Measurements from ENCODE around the gene NGB. TPM values are rescaled to one million over a fixed set of nuclear protein-coding genes. Genes with fewer than 3 reads are reported as not detected.

Gene NGB
- total RNA-seq, 1 donor, result not detected

DNA sequence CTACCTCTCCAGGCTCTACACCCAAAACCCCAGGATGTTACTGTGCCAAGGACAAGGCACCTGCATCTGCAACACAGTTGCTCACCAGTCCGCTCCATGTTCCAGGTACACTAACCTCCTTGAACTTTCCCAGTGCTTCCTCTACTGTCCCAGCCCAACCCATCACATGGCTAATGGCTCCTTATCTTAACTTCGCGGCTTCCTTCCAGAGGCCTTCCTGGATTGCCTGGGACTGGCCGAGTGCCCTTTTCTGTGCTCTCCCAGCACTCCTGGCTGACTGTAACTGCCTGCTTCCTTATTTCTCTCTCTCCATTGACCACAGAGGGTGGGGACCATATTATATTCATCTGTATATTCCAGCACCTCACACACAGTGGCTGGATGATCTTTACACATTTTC lies 28.8 kb upstream of the NGB start:
- H3K4me3 ChIP-seq (ENCODE audit: low read depth, low read length), result no peak overlapping the region
- no peak for DNase-seq (ENCODE audit: low read depth)
- no peak for TF ChIP-seq CTCF (IDR thresholded peaks at IDR 0.05; ENCODE audit: insufficient read depth, low read length)

- DNase-seq (ENCODE audit: low read depth), result no peak
- no peak overlapping the region for H3K4me3 ChIP-seq (ENCODE audit: low read depth, low read length)
- TF ChIP-seq CTCF (IDR thresholded peaks at IDR 0.05; ENCODE audit: insufficient read depth, low read length), result no peak
Observed at GRCh38 chr14:77296906-77297305, 25.9 kb upstream of the NGB start.

DNA sequence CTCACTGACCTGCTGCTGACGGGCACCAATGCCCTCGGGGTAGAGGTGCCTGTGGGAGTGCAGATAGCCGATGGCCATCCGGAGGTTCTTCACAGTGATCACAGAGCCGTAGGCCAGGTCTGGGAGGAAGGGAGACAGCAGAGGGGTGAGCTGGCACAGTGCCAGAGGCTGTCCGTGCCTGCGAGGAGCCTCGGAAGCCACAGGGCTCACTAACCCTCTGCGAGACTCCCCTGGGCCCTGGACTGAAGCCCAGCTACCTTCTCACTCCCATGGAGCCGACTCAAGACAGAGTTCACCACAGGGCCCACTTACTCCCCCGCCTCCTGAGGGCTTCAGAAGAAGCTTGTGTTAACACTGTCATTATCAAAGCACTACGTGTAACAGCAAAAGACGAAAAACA lies 25.1 kb upstream of the NGB start:
- no peak overlapping the region for H3K4me3 ChIP-seq (ENCODE audit: low read depth, low read length)
- no peak for DNase-seq (ENCODE audit: low read depth)
- TF ChIP-seq CTCF (IDR thresholded peaks at IDR 0.05; ENCODE audit: insufficient read depth, low read length), result no peak

GRCh38 chr14:77290705-77291104 lies 19.7 kb upstream of the NGB start:
- peak; percentile 10 for TF ChIP-seq CTCF (IDR thresholded peaks at IDR 0.05; ENCODE audit: insufficient read depth, low read length)
- H3K4me3 ChIP-seq (ENCODE audit: low read depth, low read length), result no peak overlapping the region
- peak; percentile 14 for DNase-seq (ENCODE audit: low read depth)

DNA sequence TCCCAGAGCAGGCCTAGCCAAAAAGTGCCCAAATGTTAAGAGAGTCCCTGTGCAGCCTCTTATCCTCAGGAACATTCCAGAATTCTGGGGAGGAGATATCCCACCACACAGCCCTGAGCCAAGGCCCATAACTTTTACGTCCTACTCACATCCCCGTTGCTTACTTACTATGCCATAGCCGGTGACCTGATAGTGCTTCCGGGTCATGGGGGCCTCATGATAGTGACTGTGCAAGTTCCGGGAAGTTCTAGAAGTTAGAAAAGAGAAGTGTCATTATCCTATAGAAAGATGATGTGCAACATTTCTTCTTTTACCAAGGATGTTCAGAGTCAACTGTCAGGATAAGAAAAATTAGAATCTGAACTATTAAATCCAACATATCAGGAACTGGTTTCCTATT lies 15.6 kb upstream of the NGB start:
- H3K4me3 ChIP-seq (ENCODE audit: low read depth, low read length), result no peak overlapping the region
- TF ChIP-seq CTCF (IDR thresholded peaks at IDR 0.05; ENCODE audit: insufficient read depth, low read length), result no peak
- DNase-seq (ENCODE audit: low read depth), result no peak

- no peak for TF ChIP-seq CTCF (IDR thresholded peaks at IDR 0.05; ENCODE audit: insufficient read depth, low read length)
- DNase-seq (ENCODE audit: low read depth), result no peak
Observed at GRCh38 chr14:77284466-77284865, 13.5 kb upstream of the NGB start.

DNA sequence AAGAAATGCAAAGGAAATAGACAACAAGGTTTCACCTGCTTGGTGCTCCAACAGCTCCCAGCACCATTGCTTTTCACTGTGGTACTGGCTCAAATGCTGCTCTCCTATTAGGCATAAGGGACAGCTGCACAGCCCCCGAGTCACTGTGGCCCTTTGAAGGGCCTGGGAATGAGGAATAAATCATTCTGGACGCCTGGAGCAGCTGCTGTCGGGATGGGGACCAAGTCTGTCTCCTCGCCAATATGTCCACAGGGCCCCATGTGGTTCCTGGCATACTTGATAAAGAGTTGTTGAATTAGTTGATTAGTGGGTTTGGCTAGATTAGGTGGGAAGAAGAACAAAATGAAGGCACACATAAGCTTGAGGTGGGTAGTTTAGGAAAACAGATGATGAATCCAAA lies 13.1 kb upstream of the NGB start:
- H3K4me3 ChIP-seq (ENCODE audit: low read depth, low read length), result no peak overlapping the region
- no peak for TF ChIP-seq CTCF (IDR thresholded peaks at IDR 0.05; ENCODE audit: insufficient read depth, low read length)
- DNase-seq (ENCODE audit: low read depth), result no peak

More at GRCh38 chr14:77284466-77284865, 13.5 kb upstream of the NGB start:
- H3K4me3 ChIP-seq (ENCODE audit: low read depth, low read length), result no peak overlapping the region

All from fibroblast of the aortic adventitia (primary cell).